Stimulated activated CD8-positive, alpha-beta memory T cell treated with anti-CD3 and anti-CD28 coated beads, Interleukin-15, amount 100 ng/mL, for 48 hours (primary cell): ENCODE data around the gene ZNF311.
"Not testable (repeated sequence)": the region's sequence is repeated elsewhere in the genome, so short reads cannot be mapped to it uniquely, and the experiment has no call there.

Experiments
- DNase-seq, 2 donors: peaks; one replicate each; pipeline ENCODE4 v3.0.0-alpha.2; 2020; ENCODE audit warnings: low read depth in 2 of 2

Gene ZNF311

DNA sequence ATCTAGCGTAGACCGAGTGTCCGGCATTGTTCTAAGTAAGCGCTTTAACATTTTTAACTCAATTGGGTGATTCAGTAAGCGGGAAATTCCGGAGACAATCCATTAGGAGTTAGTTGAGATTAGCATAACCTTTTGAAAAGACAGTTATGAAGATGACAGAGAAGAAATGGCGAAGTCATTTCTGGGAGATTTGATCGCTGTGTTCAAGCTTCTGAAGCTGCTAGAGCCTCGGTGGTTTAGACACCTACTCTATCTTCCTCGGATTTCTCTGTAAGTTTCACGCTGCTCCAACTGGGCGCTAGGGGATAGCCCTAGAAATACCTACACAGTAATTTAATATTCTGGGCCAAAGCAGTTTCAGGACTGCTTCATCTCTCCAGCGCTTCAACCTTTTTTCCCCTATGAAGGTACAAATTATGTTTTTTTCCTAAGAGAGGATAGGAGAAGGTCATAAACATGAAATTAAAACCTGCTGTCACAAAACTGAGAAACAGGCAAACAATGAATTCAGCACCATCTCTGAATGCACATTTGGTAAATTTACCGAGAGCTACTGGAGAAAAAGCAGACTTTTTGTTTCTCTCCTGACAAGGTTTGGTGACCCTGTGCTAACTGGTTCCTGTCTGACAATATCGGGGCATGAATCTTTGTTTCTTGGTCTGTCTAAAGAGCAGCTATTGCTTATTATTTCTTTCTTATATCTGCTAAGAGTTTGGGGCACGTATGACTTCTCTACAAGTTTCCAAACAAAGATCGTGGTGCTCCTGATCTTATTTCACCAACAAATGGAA is 22.4 kb downstream of the ZNF311 start:
- no peak for DNase-seq

GRCh38 chr6:28981833-28982475 is 23.2 kb downstream of the ZNF311 start:
- peak; percentile 43 to 49 for DNase-seq

DNA sequence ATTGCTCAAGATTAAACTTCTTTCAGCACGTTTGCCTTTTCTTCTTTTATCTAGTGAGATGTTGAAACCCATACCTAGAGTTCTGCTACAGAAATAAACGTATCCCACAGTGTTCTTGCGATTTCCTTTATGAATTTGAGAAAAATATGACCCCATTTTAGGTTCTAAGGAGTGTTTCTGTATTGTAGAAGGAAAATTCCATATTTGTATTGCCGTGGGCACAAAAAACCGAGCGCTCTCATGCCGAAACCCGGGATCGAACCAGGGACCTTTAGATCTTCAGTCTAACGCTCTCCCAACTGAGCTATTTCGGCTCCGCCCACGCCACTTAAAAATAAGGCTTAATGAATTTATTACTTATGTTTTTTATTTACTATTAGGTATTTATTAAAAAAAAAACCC is 23.7 kb downstream of the ZNF311 start:
- DNase-seq: peak; percentile 51 to 52

DNA sequence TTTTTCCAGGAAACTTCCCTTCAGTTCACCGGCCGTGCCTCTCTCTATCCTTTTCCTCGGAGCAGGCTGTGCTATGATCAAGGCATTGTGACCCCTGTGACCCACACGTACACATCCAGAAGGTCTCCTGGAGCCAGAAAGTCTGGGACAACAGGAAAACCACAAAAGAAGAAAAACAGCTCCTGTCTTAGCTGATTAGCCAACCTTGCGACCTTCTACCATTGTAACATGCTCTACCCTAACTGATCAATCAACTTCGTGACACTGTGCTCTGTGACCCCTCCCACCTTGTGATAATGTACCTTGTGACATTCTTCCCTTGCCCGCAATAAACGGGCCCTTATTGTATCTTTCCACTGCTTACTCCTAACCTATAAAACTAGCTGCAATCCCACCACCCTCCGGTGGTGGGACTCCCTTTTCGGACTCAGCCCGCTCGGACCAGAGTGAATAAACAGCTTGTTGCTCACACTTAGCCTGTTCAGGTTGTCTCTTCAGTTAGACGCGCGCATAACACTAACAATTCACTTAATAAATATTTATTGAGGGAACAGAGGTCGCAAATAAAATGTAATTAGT is 24.2 kb downstream of the ZNF311 start:
- peak; percentile 45 to 48 for DNase-seq

DNA sequence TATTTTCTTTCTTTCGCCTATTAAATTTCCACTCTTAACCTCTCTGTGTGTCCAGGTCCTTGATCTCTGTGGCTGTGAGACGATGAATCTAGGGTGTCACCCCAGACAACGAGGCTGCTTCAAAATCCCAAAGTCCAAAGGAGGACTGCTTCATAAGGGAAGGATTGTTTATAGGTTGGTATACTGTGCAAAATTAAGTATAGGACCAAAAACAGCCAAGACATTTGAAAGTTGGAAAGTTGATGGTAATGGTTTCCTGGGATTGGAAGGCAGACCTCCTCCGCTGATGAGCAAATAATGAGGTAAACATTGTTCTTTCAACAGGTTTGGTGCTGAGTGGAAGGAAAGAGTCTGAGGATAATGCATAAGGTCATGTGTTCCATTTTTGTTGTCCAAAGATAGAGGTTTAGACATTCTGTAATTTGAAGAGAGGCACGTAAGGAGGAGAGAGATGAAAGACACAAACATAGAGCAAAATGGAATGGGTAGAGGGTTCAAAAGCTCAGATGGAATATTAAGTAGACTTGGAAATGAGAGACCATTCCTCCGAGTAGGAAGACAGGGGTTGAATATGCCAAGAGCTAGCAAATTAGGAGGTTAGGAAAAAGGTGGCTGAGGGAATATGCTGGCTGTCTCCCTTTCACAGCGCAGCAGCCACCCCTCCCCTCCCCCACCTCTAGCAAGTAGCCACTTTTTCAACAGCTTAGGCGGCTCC is 24.8 kb downstream of the ZNF311 start:
- DNase-seq: no peak

- DNase-seq: no peak
These were observed 25.4 kb downstream of the ZNF311 start for GRCh38 chr6:28979679-28980078.

DNA sequence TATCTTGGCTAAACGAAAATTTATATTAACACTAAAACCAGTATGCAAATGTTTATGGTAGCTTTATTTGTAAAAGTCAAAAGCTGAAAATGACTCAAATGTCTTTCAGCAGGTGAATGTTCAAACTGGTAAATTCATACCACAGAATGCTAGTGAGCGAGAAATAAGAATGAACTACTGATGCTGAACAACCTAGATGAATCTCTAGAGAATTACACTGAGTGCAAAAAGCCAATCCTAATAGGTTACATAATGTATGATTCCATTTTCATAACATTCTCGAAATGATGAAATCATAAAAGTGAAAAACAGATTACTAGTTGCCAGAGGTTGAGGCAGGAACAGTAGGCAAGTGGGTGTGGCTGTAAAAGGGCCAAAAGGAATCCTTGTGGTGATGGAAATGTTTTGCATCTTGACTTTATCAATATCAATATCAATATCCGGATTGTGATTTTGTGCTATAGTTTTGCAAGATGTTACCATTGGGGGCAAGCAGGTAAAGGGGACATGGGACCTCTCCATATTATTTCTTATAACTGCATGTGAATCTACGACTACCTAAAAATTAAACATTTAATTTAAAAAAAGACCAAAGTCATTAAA is 26.1 kb downstream of the ZNF311 start:
- no peak for DNase-seq

DNA sequence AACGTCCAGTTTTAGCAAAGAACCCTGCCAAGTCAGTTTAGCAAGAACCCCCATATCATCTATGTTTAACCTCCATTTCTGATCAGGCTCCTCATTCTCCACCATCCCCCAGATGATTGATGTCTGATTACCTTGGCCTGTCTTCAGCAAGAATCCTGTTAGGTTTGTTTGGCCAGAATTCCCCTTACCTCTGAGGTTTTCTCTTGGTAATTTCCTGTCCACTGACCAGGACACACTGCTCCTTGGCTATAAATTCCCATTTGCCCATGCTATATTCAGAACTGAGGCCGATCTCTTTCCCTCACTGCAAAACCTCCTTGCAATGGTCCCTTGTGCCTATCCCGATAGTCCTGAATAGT is 27.0 kb downstream of the ZNF311 start:
- no peak for DNase-seq

GRCh38 chr6:28977341-28978132 is 27.6 kb downstream of the ZNF311 start:
- DNase-seq: no peak

- no peak for DNase-seq
These were observed 28.4 kb downstream of the ZNF311 start for GRCh38 chr6:28976677-28977076.

GRCh38 chr6:28974505-28974904 is 30.6 kb downstream of the ZNF311 start:
- DNase-seq: no peak

DNA sequence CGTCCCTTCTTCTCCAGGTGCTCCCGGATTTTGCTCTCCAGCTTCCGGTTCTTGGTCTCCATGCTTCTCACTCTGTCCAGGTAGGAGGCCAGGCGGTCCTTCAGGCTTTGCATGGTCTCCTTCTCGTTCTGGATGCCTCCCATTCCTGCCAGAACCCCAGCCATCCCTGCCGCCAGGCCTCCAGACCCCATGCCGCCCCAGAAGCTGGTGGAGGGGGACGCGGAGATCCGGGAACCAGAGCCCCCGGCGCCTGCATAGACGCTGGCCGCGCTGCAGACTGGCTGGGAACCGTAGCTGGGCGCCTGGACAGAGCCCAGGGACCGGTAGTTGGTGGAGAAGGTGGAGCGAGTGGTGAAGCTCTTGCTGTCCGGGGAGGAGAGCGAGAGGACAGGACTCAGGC is 35.1 kb downstream of the ZNF311 start:
- not testable (repeated sequence) for DNase-seq

GRCh38 chr6:28969129-28969528 is 36.0 kb downstream of the ZNF311 start:
- no peak for DNase-seq

DNA sequence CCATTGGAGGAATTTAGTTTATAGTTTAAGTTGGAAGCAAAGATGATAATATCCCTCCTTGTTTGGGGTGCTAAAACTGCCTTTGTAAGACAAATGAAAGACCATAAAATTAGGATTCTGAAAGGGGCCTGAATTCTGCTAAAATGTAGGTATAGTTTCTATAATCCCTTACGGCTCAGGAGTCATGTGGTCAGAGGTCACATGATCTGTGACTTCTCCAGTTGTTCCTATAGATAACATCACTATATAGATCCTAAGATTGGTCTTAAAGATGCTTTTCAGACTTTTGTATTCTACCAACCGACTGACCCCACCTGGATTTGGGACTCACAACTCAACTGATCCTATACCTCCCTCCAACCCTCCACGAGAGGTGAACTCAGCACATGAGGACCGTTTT is 36.6 kb downstream of the ZNF311 start:
- no peak for DNase-seq

DNA sequence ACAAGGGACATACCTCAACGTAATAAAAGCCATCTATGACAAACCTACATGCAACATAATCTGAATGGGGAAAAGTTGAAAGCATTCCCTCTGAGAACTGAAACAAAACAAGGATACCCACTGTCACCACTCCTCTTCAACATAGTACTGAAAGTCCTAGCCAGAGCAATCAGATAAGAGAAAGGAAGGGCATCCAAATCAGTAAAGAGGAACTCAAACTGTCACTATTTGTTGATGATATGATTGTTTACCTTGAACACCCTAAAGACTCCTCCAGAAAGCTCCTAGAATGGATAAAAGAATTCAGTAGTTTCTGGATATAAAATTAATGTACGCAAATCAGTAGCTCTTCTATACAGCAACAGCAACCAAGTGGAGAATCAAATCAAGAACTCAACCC is 39.4 kb downstream of the ZNF311 start:
- no peak for DNase-seq

GRCh38 chr6:28960846-28961500 is 44.1 kb downstream of the ZNF311 start:
- DNase-seq: no peak

- not testable (repeated sequence) for DNase-seq
These were observed 46.4 kb downstream of the ZNF311 start for GRCh38 chr6:28958561-28959243.

DNA sequence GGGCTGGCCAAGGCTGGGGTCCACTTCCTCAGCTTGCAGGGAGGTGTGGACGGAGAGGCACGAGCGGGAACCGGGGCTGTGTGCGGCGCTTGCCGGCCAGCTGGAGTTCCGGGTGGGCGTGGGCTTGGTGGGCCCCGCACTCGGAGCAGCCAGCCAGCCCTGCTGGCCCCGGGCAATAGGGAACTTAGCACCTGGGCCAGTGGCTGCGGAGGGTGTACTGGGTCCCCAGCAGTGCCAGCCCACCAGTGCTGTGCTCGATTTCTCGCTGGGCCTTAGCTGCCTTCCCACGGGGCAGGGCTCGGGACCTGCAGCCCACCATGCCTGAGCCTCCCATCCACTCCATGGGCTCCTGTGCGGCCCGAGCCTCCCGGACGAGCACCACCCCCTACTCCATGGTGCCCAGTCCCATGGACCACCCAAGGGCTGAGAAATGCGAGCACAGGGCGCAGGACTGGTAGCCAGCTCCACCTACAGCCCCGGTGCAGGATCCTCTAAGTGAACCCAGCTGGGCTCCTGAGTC is 47.3 kb downstream of the ZNF311 start:
- DNase-seq: not testable (repeated sequence)

DNA sequence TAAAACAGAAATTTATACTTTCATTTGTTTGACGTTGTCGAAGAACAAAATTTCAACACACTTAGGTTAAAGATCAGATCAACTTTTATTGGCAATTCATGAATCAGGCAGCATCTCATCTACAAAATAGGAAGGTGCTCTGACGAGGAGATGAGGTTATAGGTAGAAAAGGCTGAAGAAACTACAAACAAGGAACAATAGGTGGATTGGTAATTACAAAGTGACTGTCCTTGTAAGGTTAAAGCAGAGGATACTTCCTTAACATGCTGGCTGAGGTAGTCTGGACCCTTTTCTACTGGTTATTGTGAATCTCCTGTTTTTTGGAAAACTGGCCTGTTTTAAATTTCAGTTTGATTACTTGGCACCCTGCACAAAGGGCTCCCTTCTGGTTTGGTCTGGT is 48.8 kb downstream of the ZNF311 start:
- no peak for DNase-seq
